ENCODE results near the gene ZBTB21. TPM values are rescaled to one million over a fixed set of nuclear protein-coding genes. Genes with fewer than 3 reads are reported as not detected.

ZBTB21 gene
- total and polyA plus RNA-seq, 2 donors (not counting 1 experiment from before 2014, with no cell fraction given), result 8.9 to 9.1 TPM

DNA sequence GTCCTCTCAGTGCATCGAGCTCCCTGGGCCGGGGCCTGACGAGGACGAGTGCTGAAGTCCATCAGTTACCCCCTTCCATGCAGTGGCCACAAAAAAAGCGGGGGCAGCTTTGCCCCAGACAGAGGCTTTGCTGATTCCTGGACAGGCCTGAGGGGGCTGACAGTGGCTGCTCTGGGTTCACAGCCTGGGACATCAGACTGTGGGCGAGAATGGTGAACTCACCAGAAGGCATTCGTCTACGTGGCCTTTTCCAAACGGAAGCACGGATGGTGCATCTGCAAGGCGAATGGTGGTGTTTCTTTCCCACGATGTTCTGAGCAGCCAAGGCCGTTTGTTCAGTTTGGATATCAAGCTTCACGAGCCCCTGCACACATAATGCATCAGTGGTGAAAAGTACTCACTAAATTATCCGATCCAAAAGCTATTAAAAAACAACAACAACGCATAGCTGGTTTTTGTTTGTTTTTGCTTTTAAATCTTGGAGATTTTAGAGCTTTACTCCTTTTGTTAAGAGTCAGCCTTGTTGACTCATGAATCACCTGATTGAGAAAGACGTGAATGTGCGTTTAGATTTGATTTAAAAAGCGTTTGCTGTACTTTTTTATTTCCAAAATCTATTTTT lies 6.3 kb upstream of the ZBTB21 start:
- H4K20me1 ChIP-seq (ENCODE audit: control insufficient read depth, extremely low read depth, insufficient read depth, low read length), result no peaks in the 10 kb centered on the region
- H3K79me2 ChIP-seq (ENCODE audit: control insufficient read depth, insufficient read depth, low read length), result no peaks in the 10 kb centered on the region
- no peak for DNase-seq (ENCODE audit: low read depth in 2 of 2)
- no peak overlapping the region for H2AFZ ChIP-seq (ENCODE audit: low read length)
- H3K4me3 ChIP-seq (replicated peaks in 1 of 4; ENCODE audit: control extremely low read depth in 1 of 4, insufficient read depth in 1 of 4, low read depth in 3 of 4, low read length in 4 of 4), result no peak overlapping the region
- H3K4me1 ChIP-seq (ENCODE audit: control insufficient read depth, extremely low read depth, insufficient read depth, low read length), result no peaks in the 10 kb centered on the region
- H3K9me3 ChIP-seq (ENCODE audit: control insufficient read depth, insufficient read depth, low read depth, low read length), result no peaks in the 10 kb centered on the region
- TF ChIP-seq EZH2 (IDR thresholded peaks at IDR 0.05; ENCODE audit: low read length, missing control alignments), result no peak
- TF ChIP-seq, protein P1, sequence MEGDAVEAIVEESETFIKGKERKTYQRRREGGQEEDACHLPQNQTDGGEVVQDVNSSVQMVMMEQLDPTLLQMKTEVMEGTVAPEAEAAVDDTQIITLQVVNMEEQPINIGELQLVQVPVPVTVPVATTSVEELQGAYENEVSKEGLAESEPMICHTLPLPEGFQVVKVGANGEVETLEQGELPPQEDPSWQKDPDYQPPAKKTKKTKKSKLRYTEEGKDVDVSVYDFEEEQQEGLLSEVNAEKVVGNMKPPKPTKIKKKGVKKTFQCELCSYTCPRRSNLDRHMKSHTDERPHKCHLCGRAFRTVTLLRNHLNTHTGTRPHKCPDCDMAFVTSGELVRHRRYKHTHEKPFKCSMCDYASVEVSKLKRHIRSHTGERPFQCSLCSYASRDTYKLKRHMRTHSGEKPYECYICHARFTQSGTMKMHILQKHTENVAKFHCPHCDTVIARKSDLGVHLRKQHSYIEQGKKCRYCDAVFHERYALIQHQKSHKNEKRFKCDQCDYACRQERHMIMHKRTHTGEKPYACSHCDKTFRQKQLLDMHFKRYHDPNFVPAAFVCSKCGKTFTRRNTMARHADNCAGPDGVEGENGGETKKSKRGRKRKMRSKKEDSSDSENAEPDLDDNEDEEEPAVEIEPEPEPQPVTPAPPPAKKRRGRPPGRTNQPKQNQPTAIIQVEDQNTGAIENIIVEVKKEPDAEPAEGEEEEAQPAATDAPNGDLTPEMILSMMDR (conservative IDR thresholded peaks at IDR 0.05 in 1 of 2, IDR thresholded peaks at IDR 0.05 in 1 of 2; ENCODE audit: low read depth in 1 of 2, low read length in 2 of 2), result no peak
- H3K27ac ChIP-seq (ENCODE audit: insufficient read depth, low read length), result no peak overlapping the region
- no peak overlapping the region for H3K9ac ChIP-seq (ENCODE audit: insufficient read depth, low read length)
- peaks cover 2% of the 10 kb centered on the region for H3K27me3 ChIP-seq (ENCODE audit: control insufficient read depth, insufficient read depth, low read length)
- H3K4me2 ChIP-seq (ENCODE audit: extremely low read depth, insufficient read depth, low read length), result no peak overlapping the region
- no peaks in the 10 kb centered on the region for H3K36me3 ChIP-seq (ENCODE audit: control insufficient read depth, insufficient read depth, low read length)

DNA sequence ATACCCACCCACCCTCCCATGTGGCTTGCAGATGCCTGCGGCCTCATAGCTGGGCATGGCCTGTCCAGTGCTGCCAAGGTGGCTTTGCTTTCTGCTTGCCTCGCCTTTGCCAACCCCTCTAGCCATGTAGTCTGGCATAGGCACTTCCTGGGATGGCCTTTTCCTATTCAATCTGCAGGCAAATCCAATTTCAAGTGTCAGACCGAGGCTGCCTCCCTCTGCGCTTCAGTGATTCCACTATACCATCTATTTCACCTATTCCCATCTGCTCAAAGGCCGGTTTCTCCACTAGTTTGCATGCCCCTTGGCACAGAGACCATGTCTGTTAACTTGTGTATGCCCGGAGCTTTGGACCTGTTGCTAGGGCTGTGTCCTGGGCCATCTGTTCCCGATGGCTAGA lies 3.8 kb upstream of the ZBTB21 start:
- TF ChIP-seq EZH2 (IDR thresholded peaks at IDR 0.05; ENCODE audit: low read length, missing control alignments), result no peak
- TF ChIP-seq, protein P1 (conservative IDR thresholded peaks at IDR 0.05 in 1 of 2, IDR thresholded peaks at IDR 0.05 in 1 of 2; ENCODE audit: low read depth in 1 of 2, low read length in 2 of 2), result no peak
- H3K79me2 ChIP-seq (ENCODE audit: control insufficient read depth, insufficient read depth, low read length), result peaks cover 1% of the 10 kb centered on the region
- H2AFZ ChIP-seq (ENCODE audit: low read length), result no peak overlapping the region
- no peak overlapping the region for H3K9ac ChIP-seq (ENCODE audit: insufficient read depth, low read length)
- no peaks in the 10 kb centered on the region for H3K36me3 ChIP-seq (ENCODE audit: control insufficient read depth, insufficient read depth, low read length)
- no peaks in the 10 kb centered on the region for H4K20me1 ChIP-seq (ENCODE audit: control insufficient read depth, extremely low read depth, insufficient read depth, low read length)
- no peaks in the 10 kb centered on the region for H3K27me3 ChIP-seq (ENCODE audit: control insufficient read depth, insufficient read depth, low read length)
- H3K4me3 ChIP-seq (replicated peaks in 1 of 4; ENCODE audit: control extremely low read depth in 1 of 4, insufficient read depth in 1 of 4, low read depth in 3 of 4, low read length in 4 of 4), result no peak overlapping the region
- no peaks in the 10 kb centered on the region for H3K4me1 ChIP-seq (ENCODE audit: control insufficient read depth, extremely low read depth, insufficient read depth, low read length)
- DNase-seq (ENCODE audit: low read depth in 2 of 2), result no peak
- no peak overlapping the region for H3K4me2 ChIP-seq (ENCODE audit: extremely low read depth, insufficient read depth, low read length)
- H3K27ac ChIP-seq (ENCODE audit: insufficient read depth, low read length), result no peak overlapping the region
- H3K9me3 ChIP-seq (ENCODE audit: control insufficient read depth, insufficient read depth, low read depth, low read length), result no peaks in the 10 kb centered on the region

DNA sequence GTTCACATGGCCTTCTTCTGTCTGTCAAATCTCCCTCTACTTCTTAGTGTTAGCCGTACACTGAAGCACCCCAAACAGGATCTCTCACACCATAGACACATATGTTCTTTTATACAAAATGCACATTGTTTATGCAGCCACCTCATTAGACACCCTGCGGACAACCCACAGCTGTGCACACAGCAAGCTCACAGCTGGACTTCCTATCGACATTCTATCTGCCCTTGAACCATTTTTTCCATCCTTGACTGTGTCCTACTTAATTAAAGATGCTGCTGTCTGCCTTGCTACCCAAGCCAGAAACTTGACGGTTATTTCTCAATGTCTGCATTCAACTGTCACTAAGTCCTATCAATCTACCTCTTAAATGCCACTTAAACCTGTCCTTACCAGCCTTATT lies 3.2 kb upstream of the ZBTB21 start:
- Histone ChIP-seq H3K27ac (ENCODE audit: insufficient read depth, low read length) (no peak overlapping the region), H3K79me2 (ENCODE audit: control insufficient read depth, insufficient read depth, low read length) (peaks cover 3% of the 10 kb centered on the region), H3K9ac (ENCODE audit: insufficient read depth, low read length) (no peak overlapping the region), H3K36me3 (ENCODE audit: control insufficient read depth, insufficient read depth, low read length) (no peaks in the 10 kb centered on the region), H3K9me3 (ENCODE audit: control insufficient read depth, insufficient read depth, low read depth, low read length) (no peaks in the 10 kb centered on the region), H3K27me3 (ENCODE audit: control insufficient read depth, insufficient read depth, low read length) (no peaks in the 10 kb centered on the region), H3K4me2 (ENCODE audit: extremely low read depth, insufficient read depth, low read length) (no peak overlapping the region), H3K4me1 (ENCODE audit: control insufficient read depth, extremely low read depth, insufficient read depth, low read length) (peaks cover 2% of the 10 kb centered on the region), H3K4me3 (replicated peaks in 1 of 4; ENCODE audit: control extremely low read depth in 1 of 4, insufficient read depth in 1 of 4, low read depth in 3 of 4, low read length in 4 of 4) (no peak overlapping the region), H4K20me1 (ENCODE audit: control insufficient read depth, extremely low read depth, insufficient read depth, low read length) (no peaks in the 10 kb centered on the region), H2AFZ (ENCODE audit: low read length) (no peak overlapping the region)
- TF ChIP-seq EZH2 (IDR thresholded peaks at IDR 0.05; ENCODE audit: low read length, missing control alignments), result no peak
- TF ChIP-seq, protein P1 (conservative IDR thresholded peaks at IDR 0.05 in 1 of 2, IDR thresholded peaks at IDR 0.05 in 1 of 2; ENCODE audit: low read depth in 1 of 2, low read length in 2 of 2), result no peak
- DNase-seq (ENCODE audit: low read depth in 2 of 2), result no peak
